ENCODE data around the gene ZHX3.

DNA sequence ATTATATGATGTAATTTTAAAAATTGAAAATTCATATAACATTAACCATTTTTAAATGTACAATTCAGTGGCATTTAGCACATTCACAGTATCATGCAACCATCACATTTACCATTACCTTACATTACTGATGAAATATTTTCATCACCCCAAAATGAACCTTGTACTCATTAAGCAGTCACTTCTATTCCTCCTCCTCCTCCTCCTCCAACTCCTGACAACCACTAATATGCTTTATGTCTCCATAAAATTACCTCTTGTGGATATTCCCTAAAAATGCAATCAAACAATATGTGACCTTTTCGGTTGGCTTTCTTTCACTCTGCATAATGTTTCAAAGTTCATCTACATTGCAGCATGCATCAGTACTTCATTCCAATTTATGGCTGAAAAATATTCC is 45.2 kb downstream of the ZHX3 start:
- TF ChIP-seq, protein P1, sequence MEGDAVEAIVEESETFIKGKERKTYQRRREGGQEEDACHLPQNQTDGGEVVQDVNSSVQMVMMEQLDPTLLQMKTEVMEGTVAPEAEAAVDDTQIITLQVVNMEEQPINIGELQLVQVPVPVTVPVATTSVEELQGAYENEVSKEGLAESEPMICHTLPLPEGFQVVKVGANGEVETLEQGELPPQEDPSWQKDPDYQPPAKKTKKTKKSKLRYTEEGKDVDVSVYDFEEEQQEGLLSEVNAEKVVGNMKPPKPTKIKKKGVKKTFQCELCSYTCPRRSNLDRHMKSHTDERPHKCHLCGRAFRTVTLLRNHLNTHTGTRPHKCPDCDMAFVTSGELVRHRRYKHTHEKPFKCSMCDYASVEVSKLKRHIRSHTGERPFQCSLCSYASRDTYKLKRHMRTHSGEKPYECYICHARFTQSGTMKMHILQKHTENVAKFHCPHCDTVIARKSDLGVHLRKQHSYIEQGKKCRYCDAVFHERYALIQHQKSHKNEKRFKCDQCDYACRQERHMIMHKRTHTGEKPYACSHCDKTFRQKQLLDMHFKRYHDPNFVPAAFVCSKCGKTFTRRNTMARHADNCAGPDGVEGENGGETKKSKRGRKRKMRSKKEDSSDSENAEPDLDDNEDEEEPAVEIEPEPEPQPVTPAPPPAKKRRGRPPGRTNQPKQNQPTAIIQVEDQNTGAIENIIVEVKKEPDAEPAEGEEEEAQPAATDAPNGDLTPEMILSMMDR (IDR thresholded peaks at IDR 0.05), result no peak
- TF ChIP-seq POLR2A (IDR thresholded peaks at IDR 0.05), result no peak
